GM21381 (cell line): Measurements from ENCODE around the gene OR5A2.
"Not testable (repeated sequence)": the region's sequence is repeated elsewhere in the genome, so short reads cannot be mapped to it uniquely, and the experiment has no call there.

Experiments used
- ATAC-seq: cut with Tn5 transposase; IDR thresholded peaks from one replicate; pipeline ENCODE4 v1.9.1; 2021; ENCODE audit warnings: mild to moderate bottlenecking, moderate library complexity; ENCODE audit not compliant: unreplicated experiment

Gene OR5A2, protein sequence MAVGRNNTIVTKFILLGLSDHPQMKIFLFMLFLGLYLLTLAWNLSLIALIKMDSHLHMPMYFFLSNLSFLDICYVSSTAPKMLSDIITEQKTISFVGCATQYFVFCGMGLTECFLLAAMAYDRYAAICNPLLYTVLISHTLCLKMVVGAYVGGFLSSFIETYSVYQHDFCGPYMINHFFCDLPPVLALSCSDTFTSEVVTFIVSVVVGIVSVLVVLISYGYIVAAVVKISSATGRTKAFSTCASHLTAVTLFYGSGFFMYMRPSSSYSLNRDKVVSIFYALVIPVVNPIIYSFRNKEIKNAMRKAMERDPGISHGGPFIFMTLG

DNA sequence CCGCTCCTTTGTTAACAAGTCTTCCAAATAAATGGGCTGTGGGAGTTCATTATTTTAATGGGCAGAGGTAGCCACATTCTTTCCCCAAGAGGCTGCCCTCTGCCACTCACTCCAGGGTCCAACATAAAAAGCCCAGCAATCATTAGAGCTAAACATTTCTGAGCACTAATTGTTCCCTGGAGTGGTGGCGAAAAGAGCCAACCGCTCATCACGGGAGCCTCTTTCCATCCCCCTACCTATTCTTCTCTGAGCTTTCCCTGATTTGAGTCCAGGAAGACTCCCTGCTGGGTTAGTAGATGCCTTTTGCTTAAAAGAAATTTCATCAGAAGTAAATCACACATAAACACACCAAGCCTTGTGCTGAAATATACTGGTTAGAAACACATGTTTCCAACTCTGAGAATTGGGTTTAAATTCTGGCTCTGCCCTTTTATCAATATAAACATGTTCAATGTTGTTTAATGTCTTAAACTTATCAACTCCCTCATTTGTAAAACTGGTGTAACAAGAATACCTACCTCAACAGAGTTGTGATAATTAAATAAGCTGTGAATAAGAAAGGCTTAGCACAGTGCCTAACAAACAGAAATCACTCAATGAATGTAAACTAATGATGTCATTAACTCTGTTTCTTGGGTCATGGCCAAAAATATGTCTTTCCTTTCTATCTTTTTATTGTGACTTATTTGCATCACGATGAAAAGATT is at the start of gene OR5A2:
Gene OR5A2 (minus strand): TSS at position 53 of the 707 bp plus-strand sequence. CDS start 3,460 bp downstream, outside the sequence.
- no peak for ATAC-seq

DNA sequence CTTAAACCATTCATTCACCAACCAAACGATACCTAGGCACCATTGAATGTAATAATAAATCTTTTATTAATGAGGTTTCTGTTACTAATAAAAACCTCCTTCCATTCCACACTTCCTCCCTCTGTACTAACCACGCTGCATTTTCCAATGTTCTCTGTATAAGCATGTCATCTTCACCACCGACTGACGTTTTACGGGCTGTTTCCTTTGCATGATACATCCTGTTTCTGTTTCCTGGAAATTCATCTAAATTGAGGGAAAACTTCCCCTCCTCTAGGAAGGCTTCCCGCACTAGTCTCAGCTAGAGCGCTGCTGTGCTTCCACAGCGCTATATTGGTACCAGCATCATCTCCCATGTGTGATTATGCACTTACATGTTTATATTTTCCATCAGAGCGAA is 49.0 kb upstream of the OR5A2 start:
- no peak for ATAC-seq

DNA sequence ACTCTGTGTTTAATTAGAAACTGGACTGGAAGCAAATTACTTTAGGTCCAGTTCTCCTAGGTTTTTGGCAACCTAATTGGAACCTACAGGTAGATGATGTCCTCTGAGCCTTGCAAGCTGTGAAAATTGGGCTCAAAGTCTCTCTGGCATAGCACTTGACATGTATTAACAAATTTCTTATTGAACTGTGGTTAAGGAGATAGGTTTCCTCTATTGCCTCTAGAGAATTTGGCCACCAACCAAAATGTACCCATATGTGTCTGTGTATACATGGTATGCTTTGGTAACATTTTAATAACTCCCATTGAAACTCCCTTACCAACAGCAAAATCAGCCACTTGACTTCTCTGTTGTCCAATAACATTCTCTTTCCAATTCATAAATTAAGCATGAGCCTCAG is 46.8 kb upstream of the OR5A2 start, which contains the start of gene OR4D10:
Gene OR4D10 (plus strand): TSS at position 301 of the 400 bp plus-strand sequence. CDS start 4,115 bp downstream, outside the sequence.
- ATAC-seq, result no peak

DNA sequence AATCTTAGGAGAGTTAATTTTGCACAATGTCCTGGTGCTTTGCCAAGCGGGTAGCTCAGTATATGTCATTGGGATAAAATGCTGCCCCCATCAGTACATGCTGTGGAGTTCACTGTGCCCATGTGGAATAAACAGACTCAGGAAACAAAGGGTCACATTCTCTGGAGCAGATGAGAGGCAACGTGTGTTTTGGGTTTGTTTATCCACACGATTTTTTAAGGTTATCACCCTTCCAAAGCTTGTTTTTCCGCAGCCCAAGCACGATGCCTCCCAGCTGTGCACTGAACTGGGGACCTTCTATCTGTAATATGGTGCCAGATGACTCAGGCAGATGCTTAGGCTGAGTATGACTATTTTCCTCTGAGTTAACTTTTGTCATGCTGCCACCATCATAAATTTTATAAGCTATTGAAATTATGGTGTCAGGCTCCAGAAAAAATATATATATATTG is 37.0 kb upstream of the OR5A2 start:
- ATAC-seq, result no peak

DNA sequence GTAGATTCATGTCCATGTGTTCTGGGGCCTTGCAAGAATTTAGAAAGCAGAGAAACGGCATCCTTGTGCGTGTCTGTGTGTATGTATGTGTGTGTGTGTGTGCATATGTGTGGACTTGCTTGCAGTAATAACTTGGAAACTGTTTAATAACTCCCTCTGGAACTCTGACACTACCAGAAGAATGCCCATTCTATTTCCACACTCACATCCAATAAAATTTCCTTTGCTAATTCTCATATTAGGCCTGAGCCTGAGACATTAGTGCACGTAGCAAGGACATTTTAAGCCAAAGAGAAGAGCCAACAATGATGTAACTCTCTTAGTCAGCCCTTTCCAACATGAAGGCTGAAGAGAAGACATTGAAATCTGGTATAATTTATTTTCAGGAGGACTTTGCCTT is 33.7 kb upstream of the OR5A2 start:
- no peak for ATAC-seq

DNA sequence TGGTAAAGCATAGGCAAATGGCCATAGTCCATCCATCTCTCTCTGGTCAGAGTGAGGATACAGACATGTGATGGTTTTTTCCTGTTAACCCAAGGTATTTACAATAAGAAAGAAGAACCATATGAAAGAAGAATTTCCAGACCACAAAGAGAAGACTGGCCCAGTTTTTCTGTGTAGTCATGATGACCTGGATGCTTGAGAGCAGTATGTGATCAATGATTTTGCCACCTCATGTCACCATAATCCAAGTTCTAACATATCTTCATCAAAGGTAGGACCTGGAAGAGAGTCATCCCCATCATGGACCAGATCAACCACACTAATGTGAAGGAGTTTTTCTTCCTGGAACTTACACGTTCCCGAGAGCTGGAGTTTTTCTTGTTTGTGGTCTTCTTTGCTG is 30.4 kb upstream of the OR5A2 start, which contains the start of gene OR4D6:
Gene OR4D6 (plus strand): TSS at position 301 of the 400 bp plus-strand sequence. CDS start 0 bp downstream, at position 301.
- no peak for ATAC-seq

DNA sequence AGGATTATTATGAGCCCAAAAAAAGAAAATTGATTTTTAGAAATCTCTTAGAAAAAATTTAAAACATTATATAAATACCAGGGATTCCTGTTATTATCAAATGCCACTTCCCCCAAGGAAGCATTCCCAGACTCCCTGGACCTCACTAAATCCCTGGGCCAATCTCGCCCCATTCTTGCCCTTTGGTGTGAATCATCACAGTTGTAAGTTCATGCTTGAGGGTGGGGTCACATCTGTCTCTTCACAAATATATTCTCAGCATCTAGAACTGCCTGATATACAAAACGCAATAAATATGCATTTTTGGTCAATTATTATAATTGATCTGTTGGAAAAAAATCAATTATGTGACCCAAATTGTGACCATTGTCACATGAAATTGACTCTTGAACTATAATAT is 22.3 kb upstream of the OR5A2 start:
- ATAC-seq, result no peak

DNA sequence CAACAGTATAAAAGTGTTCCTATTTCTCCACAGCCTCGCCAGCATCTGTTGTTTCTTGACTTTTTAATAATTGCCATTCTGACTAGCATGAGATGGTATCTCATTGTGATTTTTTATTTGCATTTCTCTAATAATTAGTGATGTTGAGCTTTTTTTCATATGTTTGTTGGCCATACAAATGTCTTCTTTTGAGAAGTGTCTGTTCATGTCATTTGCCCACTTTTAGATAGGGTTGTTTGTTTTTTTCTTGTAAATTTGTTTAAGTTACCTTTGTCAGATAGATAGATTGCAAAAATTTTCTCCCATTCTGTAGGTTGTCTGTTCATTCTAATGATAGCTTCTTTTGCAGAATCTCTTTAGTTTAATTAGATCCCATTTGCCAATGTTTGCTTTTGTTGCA is 19.4 kb upstream of the OR5A2 start:
- ATAC-seq, result not testable (repeated sequence)

DNA sequence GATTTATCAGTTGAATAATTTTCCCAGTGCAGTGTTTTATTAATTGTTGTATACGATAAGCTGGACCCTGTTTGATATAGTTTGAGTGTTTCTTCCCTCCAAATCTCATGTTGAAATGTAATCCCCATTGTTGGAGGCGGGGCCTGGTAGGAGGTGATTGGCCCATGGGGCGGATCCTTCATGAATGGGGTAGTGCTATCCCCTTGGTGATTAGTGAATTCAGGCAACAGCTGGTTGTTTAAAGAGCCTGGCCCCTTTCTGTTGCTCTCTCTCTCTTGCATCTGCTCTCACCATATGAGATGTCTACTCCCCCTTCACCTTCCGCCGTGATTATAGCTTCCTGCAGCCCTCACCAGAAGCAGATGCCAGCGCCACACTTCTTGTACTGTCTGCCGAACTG is 11.6 kb upstream of the OR5A2 start:
- ATAC-seq, result no peak

DNA sequence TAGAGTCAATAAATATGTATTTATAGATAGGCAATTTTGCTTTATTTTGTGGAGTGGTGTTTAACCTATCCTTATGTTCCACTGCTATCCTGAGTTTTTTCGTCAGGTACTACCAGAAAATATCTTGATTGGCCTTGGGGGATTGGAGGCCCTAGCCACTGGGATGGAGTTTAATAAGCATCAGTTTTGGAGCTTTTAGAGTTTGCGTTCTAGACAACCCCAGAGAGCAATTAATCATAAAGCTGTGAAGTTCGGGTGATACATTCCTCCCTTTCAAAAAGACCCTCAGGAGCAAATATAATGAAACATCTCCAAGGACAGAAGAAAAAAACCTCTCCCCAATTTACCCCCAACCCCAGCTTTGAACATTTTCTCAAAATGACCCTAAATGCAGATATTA is 10.0 kb upstream of the OR5A2 start, which contains the start of gene OR5A1:
Gene OR5A1 (plus strand): TSS at position 301 of the 400 bp plus-strand sequence. CDS start 6,700 bp downstream, outside the sequence.
- ATAC-seq, result no peak

DNA sequence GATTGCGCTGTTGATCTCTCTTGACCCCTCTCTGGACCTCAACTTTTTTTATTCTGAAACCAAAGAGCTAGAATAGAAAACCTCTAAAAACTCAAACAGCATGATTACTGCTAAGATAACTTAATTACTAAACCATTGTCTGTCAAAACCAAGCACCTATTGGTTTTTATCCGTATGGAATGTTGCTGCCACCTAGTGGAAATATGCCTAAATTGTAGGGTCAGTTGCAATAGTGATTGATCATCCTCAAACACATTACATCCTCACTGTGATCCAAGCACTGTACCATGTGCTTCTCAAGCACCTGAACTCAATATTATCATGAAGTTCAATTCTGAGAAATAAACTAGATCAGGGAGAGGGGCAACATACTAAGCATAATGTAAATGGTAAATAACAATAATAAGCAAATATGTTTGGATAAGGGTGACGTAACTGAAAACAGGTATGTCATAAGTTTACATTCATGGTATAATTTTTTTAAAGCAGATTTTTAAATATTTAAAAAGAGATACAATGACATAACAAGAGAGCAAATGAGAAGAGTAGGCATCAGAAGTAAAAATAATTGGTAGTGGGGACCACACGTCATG is 3.8 kb upstream of the OR5A2 start:
- peak; percentile 70 for ATAC-seq

DNA sequence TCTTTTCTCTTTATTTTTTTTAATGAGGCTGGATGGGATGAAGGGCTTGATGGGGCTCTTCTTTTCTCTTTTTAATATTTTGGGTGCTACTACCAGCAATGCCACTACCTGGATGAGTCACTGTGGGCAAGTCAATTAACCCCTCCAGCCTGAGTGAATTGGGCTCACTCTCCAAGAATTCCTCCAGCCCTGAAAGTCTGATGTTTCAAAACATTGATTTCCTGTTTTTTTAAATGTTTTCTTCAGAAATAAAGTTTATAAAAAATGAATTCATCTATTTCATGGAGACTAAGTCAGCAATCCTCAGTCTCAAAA is 812 bp upstream of the OR5A2 start:
- no peak for ATAC-seq

DNA sequence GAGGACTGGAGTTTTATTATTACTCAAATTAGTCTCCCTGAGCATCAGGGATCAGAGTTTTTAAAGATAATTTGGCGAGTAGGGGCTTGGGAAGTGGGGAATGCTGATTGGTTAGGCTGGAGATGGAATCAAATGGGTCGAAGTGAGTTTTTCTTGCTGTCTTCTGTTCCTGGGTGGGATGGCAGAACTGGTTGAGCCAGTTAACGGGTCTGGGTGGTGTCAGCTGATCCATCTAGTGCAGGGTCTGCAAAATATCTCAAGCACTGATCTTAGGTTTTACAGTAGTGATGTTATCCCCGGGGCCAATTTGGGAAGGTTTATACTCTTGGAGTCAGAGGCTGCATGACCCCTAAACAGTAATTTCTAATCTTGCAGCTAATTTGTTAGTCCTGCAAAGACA is 1.1 kb downstream of the OR5A2 start:
- no peak for ATAC-seq

DNA sequence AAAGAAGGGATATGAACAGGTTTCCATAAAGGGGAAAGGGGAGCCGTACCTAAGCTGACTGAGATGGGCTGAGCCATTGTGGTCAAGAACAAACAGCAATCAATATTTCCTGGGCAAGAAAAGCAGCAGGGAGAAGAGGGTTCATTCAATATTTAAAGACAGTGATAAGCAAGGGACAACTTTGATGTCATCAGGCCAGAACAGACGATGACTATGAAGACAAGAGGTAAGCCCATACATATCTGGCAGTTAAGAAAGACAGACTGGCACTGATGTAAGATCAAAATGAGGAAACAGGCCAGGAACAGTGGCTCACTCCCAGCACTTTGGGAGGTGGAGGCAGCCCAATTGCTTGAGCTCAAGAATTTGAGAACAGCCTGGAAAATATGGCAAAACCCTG is 2.4 kb downstream of the OR5A2 start:
- ATAC-seq, result no peak

DNA sequence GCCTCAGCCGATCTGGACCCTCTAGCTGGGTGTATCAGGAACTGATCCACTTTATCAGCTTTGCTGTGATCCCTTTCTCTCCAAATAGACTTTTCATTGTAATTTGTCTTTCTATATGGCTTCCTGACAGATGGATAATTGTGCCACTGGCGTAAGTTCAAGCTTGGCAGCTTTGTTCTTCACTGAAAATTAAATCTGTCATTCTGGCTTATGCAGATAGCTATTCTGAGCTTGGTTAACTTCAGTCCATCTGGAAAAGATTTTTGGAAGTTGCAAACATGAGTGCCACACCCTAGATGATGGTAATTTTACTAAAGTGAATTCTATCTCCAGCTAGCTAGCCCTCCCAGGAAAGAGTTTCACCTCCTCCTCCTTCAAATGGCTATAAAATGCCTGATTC is 8.1 kb downstream of the OR5A2 start:
- ATAC-seq, result no peak

DNA sequence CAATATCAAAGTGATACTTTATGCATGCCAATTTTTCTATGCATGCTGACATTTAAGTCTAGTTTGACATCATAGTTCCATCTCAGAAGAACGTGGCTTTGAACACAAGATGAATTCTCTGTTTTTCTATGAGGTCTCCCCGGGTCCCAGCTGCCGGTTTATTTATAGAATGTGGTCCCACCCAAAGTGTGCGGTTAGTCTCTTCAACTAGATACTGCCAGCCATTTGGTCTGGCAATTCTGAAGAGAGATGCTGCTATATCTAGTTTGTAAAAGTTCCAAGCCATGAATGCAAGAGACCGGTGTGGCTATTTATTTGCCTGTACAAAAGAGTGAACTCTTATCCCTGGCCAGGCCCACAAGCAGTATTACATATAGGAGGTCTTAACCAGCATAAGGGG is 9.2 kb downstream of the OR5A2 start:
- no peak for ATAC-seq

DNA sequence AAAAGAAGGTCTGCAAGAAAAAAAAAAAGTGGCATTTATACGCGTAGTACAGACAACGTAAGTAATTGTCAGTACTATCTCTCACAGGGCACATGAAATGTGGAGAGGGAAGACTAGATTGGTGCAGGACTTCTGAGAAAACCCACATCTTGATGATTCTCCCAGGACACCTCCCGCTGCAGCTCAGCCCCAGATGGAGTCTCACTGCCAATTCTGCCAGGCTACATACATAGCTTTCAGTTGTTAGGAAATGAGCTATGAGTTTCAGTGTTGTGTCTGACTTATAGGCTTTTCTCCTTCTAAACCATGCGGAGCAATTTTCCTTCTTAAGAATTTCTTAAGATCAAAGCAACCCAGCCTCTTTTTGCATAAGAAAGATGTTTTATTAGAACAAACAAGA is 9.6 kb downstream of the OR5A2 start:
- ATAC-seq, result no peak

DNA sequence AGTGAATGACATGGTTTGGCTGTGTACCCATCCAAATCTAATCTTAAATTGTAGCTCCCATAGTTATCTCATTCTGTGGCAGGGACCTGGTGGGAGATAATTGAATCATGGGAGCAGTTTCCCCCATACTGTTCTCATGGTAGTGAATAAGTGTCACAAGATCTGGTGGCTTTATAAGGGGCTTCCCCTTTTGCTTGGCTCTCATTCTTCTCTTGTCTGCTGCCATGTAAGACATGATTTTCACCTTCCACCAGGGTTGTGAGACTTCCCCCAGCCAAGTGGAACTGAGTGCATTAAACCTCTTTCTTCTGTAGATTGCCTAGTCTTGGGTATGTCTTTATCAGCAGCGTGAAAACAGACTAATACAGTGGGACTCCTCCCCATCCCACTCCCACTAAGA is 11.1 kb downstream of the OR5A2 start:
- ATAC-seq, result no peak

DNA sequence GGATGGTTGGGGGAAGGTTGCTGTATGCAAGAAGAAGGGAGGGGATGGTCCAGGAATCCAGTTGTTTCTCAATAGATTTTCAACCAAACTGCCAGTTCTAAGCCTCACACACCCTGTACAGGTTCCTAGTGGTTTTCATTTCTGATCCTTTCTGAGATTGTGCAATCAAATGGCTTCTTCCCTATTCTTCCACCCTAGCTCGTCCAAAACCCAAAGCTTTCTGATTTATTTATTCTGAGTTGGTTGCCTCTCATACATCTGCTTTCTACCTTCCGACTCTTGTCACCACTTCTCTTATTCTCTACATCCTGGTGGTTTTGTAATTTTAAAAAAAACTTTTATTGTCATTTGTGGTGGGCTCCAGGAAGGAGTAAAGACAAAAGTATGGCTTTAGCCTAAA is 12.6 kb downstream of the OR5A2 start:
- ATAC-seq, result no peak

DNA sequence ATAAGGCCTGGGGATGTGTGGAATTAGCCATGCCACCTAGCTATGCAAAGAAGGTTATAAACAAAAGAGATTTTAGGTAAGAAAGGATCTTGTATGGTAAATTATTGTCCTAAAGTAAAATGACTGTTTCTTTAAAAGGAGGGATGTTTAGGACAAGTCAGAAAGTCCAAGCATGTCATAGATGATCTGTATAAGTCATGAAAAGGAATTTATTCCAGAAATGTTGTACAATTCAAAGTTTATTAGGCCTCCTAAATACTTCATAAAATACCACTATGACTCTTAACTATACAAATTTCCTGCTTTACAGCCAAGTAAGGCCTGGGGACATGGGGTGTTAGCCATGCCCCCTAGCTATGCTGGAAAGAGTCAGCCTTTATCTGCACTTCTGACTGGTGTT is 22.7 kb downstream of the OR5A2 start:
- no peak for ATAC-seq

DNA sequence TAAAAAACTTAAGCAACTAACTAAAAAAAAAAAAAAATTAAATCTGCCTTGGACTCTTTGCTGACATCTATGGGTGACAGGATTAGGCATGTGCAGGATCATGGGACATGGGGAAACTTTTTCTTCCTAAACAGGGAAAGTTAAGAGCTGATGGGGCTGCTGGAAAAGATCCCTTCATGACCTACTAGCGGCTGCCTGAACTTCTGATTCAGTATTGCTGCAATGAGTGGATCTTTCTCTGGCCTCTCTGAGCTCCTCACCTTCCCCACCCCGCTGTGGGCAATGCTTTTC is 25.0 kb downstream of the OR5A2 start:
- no peak for ATAC-seq
